Panc1 (cell line): ENCODE measurements around the gene GARIN5B. TPM values are rescaled to one million over a fixed set of nuclear protein-coding genes. Genes with fewer than 3 reads are reported as not detected.

Source experiments
- ATAC-seq: fragments of 200-7000 bp; cut with Tn5 transposase; 2 replicates; pipeline ENCODE4 v1.9.1; 2020; ENCODE audit warnings: mild to moderate bottlenecking, moderate library complexity
- BruUV-seq: library from RNA; stranded (reverse); fragments of 400-500 nt; replicated peaks from 2 replicates; lab custom pipeline; 2021; lab: Mats Ljungman, UMichigan
- CTCF ChIA-PET: fragments of 300-600 bp; sonication (Branson Sonifier 250); formaldehyde crosslinking; loops from one replicate; lab custom pipeline; 2022; ENCODE audit warnings: antibody characterized with exemption; lab: Charles Lee
- POLR2A ChIA-PET: fragments of 300-600 bp; sonication (Branson Sonifier 250); formaldehyde crosslinking; loops from one replicate; lab custom pipeline; 2022; ENCODE audit warnings: antibody characterized with exemption; lab: Charles Lee
- DNase-seq: peaks from one replicate; pipeline ENCODE4 v3.0.0-alpha.2; 2010; ENCODE audit warnings: low read depth, low spot score
- H3K27ac ChIP-seq: 2 replicates; pipeline ENCODE4 v1.5.1; 2011; ENCODE audit warnings: mild to moderate bottlenecking, low read length, inconsistent platforms
- H3K27me3 ChIP-seq: fragments of 200-500 bp; sonication (Bioruptor generic); 2 replicates; pipeline ENCODE4 v1.6.0; 2014; ENCODE audit warnings: low read length, inconsistent platforms; ENCODE audit not compliant: control insufficient read depth, insufficient read depth
- H3K36me3 ChIP-seq: fragments of 200-500 bp; sonication (Bioruptor generic); 2 replicates; pipeline ENCODE4 v1.5.1; 2014; ENCODE audit warnings: inconsistent platforms, mild to moderate bottlenecking, low read length, moderate library complexity; ENCODE audit not compliant: control insufficient read depth, insufficient read depth
- H3K4me1 ChIP-seq: 2 replicates; pipeline ENCODE4 v1.5.1; 2011; ENCODE audit warnings: inconsistent platforms, mild to moderate bottlenecking, low read length, moderate library complexity; ENCODE audit not compliant: control insufficient read depth, insufficient read depth
- H3K4me3 ChIP-seq, 2 experiments: 2 replicates each; pipeline ENCODE4 v1.5.1; 2011 to 2012; ENCODE audit warnings: low read depth in 2 of 2, low read length in 2 of 2, mild to moderate bottlenecking in 2 of 2, inconsistent platforms in 1 of 2, moderate library complexity in 1 of 2
- H3K9me3 ChIP-seq: fragments of 200-500 bp; sonication (Bioruptor generic); 2 replicates; pipeline ENCODE4 v1.5.1; 2014; ENCODE audit warnings: low read depth, mild to moderate bottlenecking, inconsistent platforms, low read length, moderate library complexity; ENCODE audit not compliant: control insufficient read depth, insufficient read depth
- CTCF ChIP-seq: fragments of 450-650 bp; IDR thresholded peaks from 2 replicates; pipeline ENCODE4 v1.5.1; 2017; ENCODE audit warnings: mild to moderate bottlenecking
- POLR2AphosphoS5 ChIP-seq: IDR thresholded peaks from 2 replicates; pipeline ENCODE4 v1.6.1; 2012; ENCODE audit warnings: mild to moderate bottlenecking, low read depth, low read length, moderate library complexity
- REST ChIP-seq, 2 experiments: IDR thresholded peaks; 2 replicates each; pipeline ENCODE4 v1.6.1; 2011 to 2012; ENCODE audit warnings: low read depth in 2 of 2, control low read depth in 1 of 2, low read length in 1 of 2, mild to moderate bottlenecking in 1 of 2, moderate library complexity in 1 of 2; ENCODE audit not compliant: insufficient read depth in 1 of 2
- SIN3A ChIP-seq: IDR thresholded peaks from 2 replicates; pipeline ENCODE4 v1.6.1; 2012; ENCODE audit warnings: low read depth, mild to moderate bottlenecking, low read length, moderate library complexity, borderline replicate concordance; ENCODE audit not compliant: insufficient read depth
- TCF7L2 ChIP-seq: IDR thresholded peaks from 2 replicates; pipeline ENCODE4 v1.6.1; 2011; ENCODE audit warnings: mild to moderate bottlenecking, low read depth, low read length, inconsistent platforms
- in situ Hi-C: cut with HindIII; loops from 2 replicates; pipeline ENCODE4 v1.10.0; 2016; ENCODE audit warnings: low sequenced_read_pairs, low pct_unique_long_range_greater_than_20kb
- intact Hi-C: fragments of 100-400 bp; cut with micrococcal nuclease; formaldehyde crosslinking; loops from one replicate; pipeline ENCODE4 v1.10.0; 2022; ENCODE audit not compliant: unreplicated experiment
- total RNA-seq: library from RNA; stranded (reverse); gene quantifications from one replicate; pipeline ENCODE4 v1.2.1, GENCODE V29; 2021; ENCODE audit not compliant: unreplicated experiment

Gene GARIN5B
- total RNA-seq, 1 experiment from 2014 or later = not detected

- no peak for DNase-seq
- CTCF ChIA-PET = interaction anchor here (0.7 kb wide), 1 partner anchor 75 kb away, joined by 3 read pairs; no protein-coding TSS in a partner anchor
- in situ Hi-C loops = no loop called here
These were observed 13.3 kb upstream of the GARIN5B start, which contains the start of gene TMEM190 for GRCh38 chr19:55376241-55376933. Gene TMEM190 (plus strand): TSS chr19:55376826. CDS start chr19:55376854, 28 bp downstream.

More at GRCh38 chr19:55376241-55376933, 13.3 kb upstream of the GARIN5B start, which contains the start of gene TMEM190:
- H3K9me3 ChIP-seq = no peaks in the 10 kb centered on the region
- POLR2A ChIA-PET = interaction anchor here (0.7 kb wide), 1 partner anchor 114 kb away, joined by 8 read pairs; no protein-coding TSS in a partner anchor
- H3K4me1 ChIP-seq = peaks cover 51% of the 10 kb centered on the region
- ATAC-seq = peak; percentile 19; the same call in 1 of the 2 replicates
- H3K4me3 ChIP-seq = no peak within 1 kb of the TSS
- H3K27me3 ChIP-seq = no peaks in the 10 kb centered on the region
- BruUV-seq = no TSS peak
- intact Hi-C loops = loop anchor here (10.0 kb wide), 1 partner anchor 82 kb away; no protein-coding TSS in a partner anchor
- H3K36me3 ChIP-seq = no peaks in the 10 kb centered on the region
- peak within 1 kb of the TSS; percentile 64 for H3K27ac ChIP-seq
- TF ChIP-seq REST (IDR thresholded peaks at IDR 0.05; ENCODE audit: insufficient read depth in 1 of 2, low read depth in 2 of 2, low read length in 1 of 2) = no peak
- no peak for TF ChIP-seq TCF7L2
- no peak for TF ChIP-seq SIN3A
- TF ChIP-seq POLR2AphosphoS5 = no peak
- TF ChIP-seq CTCF = no peak
